Glomerular visceral epithelial cell (primary cell): ENCODE measurements around the gene CDH8.

Experiments
- DNase-seq: peaks from one replicate; pipeline ENCODE4 v3.0.0-alpha.2; 2016; ENCODE audit errors: extremely low spot score

The CDH8 gene, protein sequence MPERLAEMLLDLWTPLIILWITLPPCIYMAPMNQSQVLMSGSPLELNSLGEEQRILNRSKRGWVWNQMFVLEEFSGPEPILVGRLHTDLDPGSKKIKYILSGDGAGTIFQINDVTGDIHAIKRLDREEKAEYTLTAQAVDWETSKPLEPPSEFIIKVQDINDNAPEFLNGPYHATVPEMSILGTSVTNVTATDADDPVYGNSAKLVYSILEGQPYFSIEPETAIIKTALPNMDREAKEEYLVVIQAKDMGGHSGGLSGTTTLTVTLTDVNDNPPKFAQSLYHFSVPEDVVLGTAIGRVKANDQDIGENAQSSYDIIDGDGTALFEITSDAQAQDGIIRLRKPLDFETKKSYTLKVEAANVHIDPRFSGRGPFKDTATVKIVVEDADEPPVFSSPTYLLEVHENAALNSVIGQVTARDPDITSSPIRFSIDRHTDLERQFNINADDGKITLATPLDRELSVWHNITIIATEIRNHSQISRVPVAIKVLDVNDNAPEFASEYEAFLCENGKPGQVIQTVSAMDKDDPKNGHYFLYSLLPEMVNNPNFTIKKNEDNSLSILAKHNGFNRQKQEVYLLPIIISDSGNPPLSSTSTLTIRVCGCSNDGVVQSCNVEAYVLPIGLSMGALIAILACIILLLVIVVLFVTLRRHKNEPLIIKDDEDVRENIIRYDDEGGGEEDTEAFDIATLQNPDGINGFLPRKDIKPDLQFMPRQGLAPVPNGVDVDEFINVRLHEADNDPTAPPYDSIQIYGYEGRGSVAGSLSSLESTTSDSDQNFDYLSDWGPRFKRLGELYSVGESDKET

GRCh38 chr16:62036101-62036801, at the start of gene CDH8:
Gene CDH8 (minus strand): TSS chr16:62036438. CDS start chr16:62021403, 15,035 bp downstream.
- peak; percentile 24 for DNase-seq

GRCh38 chr16:62079236-62079635, 43.0 kb upstream of the CDH8 start:
- no peak for DNase-seq

DNA sequence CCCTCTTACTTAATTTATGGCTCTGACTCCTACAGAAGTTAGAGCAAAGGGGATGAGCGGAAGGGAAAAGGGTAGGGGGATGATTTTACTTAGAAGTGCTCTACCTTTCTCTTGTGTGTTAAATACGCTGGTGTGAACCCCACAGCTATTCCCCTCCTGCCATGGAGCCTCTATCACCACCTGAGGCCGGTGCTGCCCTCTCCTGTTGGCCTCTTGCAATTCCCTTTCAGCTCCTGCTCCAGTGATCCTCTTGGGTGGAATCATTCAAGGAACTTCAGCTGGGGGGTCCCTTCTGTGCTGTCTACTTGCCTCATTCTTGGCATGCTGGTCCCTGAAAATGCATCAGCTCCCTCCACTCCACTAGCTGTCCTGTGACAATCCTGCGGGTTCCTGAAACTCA, 41.8 kb upstream of the CDH8 start:
- peak; percentile 1 for DNase-seq

GRCh38 chr16:62076886-62077285, 40.6 kb upstream of the CDH8 start:
- no peak for DNase-seq

GRCh38 chr16:62068747-62069146, 32.5 kb upstream of the CDH8 start:
- no peak for DNase-seq

GRCh38 chr16:62067981-62068380, 31.7 kb upstream of the CDH8 start:
- no peak for DNase-seq

DNA sequence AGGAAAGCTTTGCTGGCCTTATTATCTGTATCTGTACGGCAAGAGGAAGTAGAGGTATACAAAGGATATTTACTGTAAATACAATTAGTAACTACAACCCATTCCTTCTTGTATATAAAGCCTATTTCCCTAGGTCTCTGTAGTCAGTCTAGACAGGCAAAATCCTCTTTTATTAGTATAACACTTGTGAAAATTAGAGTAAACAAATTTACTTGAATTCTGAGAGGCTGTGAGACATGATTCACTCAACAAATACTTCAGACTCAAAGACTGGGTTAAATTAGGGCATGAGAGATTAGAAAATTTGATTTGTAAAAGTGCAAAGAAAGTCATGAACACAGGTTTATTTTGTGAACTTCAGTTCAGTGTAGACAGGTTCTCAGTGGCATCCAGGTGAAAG, 30.9 kb upstream of the CDH8 start:
- DNase-seq = no peak

- DNase-seq = no peak
Observed at GRCh38 chr16:62066747-62067146, 30.5 kb upstream of the CDH8 start.

- no peak for DNase-seq
Observed at GRCh38 chr16:62064173-62064572, 27.9 kb upstream of the CDH8 start.

DNA sequence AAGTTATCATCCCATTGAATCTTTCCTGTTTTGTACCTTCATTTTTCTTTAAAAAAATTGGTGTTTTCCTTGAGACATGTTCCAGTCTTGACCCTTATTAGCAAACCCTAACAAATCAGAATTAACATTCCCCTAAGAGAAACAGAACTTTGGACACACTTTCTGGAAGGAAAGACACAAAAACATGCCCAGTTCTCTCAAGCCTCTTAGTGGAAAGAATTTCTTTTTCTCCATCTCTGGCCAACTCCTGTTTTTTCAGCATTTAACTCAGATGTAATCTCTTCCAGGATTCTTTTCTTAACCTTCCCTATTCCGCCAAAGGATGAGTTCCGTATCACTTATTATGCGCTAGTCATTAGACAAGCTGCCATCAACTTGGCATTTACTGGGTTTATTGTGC, 23.9 kb upstream of the CDH8 start:
- no peak for DNase-seq

DNA sequence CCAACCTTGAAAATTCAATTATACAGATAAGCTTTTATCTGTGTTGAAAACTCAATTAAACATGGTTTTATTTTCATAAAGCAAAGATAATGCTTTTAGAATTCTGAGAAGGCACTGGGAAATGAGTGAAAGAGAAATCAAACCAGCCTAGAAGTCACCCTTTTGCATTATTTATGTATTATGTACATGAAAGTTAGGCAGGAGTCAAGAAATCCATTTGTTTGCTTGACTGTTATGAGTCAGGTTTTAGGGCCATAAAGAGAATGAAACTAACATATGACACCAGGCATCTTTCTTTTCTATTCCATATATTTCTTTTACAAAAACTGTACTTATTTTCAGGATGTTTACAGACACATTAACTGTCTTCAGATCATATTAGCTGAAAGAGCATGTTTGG, 23.3 kb upstream of the CDH8 start:
- DNase-seq = no peak

DNA sequence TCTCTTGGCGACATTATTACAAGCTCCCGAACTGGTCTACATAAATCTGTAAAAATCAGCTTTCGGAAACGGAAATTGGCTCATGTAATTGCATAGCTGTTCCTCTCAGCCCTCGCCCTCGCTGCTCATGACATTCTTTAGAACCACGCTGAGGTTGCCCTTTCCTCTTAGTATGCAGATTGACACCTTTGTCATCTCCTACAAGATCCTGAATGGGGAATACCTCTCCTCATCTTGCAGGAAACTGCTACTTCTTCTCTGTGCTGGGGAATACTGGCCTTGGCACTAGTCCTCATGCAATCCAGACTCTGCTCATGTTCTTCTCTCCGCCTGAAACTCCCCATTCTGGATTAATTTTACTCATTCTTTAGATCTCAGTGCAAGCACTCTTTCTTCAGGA, 22.2 kb upstream of the CDH8 start:
- DNase-seq = no peak

DNA sequence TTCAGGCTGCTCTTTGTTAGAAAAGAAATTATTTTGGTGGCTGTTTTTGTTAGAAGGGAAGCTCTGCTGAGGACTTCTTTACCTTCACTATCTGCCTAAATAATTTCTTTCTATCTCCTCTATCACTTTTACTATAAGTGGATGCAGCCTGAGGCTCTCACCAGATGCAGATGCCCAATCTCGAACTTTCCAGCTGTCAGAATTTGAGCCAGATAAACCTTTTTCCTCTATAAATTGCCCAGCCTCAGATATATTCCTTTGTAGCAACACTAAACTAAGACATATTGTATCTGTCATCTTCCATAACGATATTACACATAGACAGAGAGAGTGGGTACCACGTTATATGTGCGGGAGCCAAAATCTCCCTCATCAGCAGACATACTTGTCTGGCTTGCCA, 15.7 kb upstream of the CDH8 start:
- no peak for DNase-seq

- DNase-seq = no peak
Observed at GRCh38 chr16:62050793-62051192, 14.6 kb upstream of the CDH8 start.

DNA sequence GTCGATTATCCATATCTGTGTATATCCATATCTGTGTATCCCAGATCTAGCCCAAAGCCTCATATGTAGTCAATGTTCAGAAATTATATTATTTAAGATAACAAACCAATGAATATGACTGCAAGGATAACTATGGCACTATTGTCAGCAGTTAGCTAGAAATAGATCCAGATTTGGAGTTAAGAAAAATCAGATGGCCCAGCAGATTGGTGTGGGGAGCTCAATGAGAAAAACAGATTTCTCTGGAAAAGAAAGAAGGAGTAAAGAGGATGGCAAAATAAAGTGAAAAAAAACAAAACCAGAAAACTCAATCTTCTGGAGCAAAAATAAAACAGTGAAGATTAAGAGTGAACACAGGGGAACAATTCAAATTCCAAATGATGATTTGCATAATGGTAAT, 10.6 kb upstream of the CDH8 start:
- DNase-seq = no peak

GRCh38 chr16:62041401-62041800, 5.2 kb upstream of the CDH8 start:
- DNase-seq = peak; percentile 36

GRCh38 chr16:62038646-62039045, 2.4 kb upstream of the CDH8 start:
- DNase-seq = no peak

GRCh38 chr16:62038225-62038624, 2.0 kb upstream of the CDH8 start:
- no peak for DNase-seq

DNA sequence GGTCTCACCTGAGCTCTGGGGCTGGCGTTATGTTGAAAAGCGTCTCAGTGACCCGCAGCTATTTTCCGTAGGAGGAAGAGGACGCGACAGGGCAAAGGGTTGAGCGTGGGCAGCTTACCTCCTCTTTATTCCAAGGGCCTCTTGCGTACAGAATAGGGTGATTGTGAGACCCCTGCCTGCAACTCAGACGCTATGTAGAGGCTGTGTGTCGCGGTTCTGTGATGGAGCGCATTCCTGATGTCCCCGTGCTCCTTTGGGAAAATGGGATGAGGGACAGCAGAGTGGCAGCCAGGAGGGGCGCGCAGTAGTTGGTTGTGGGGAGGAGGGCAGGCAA, 531 bp upstream of the CDH8 start:
- DNase-seq = no peak

- no peak for DNase-seq
Observed at GRCh38 chr16:62035115-62036092, 834 bp downstream of the CDH8 start.
